CD4-positive, alpha-beta T cell (primary cell): ENCODE data around the gene DGKB. TPM values are rescaled to one million over a fixed set of nuclear protein-coding genes. Genes with fewer than 3 reads are reported as not detected.

Experiments
- ATAC-seq: fragments of 200-7000 bp; cut with Tn5 transposase; one replicate; pipeline ENCODE4 v1.10.0; 2022; ENCODE audit warnings: mild to moderate bottlenecking; ENCODE audit not compliant: poor library complexity
- CTCF ChIA-PET: fragments of 350-600 bp; sonication (Branson Sonifier 250); formaldehyde crosslinking; loops from one replicate; lab custom pipeline; 2021; ENCODE audit warnings: antibody characterized with exemption, inconsistent platforms; lab: Charles Lee
- POLR2A ChIA-PET: fragments of 350-600 bp; sonication (Branson Sonifier 250); formaldehyde crosslinking; loops from one replicate; lab custom pipeline; 2021; ENCODE audit warnings: antibody characterized with exemption, inconsistent platforms; lab: Charles Lee
- DNase-seq, 14 experiments: peaks; one replicate each; pipeline ENCODE4 v3.0.0-alpha.2; 2013 to 2020; ENCODE audit warnings: mixed read lengths in 2 of 14
- H3K27ac ChIP-seq, 2 donors: one replicate each; pipeline versions ENCODE4 v1.5.1 to v1.7.0; 2013; ENCODE audit warnings: low read length in 2 of 2, low read depth in 1 of 2, mild to moderate bottlenecking in 1 of 2
- H3K27me3 ChIP-seq, 2 experiments: 1 replicate in 1 of 2; 2 replicates in 1 of 2; pipeline versions ENCODE4 v1.6.1 to v1.7.0; 2013; ENCODE audit warnings: low read length in 2 of 2, control low read depth in 1 of 2, mild to moderate bottlenecking in 1 of 2, moderate library complexity in 1 of 2; ENCODE audit not compliant: insufficient read depth in 2 of 2, control insufficient read depth in 1 of 2
- H3K36me3 ChIP-seq: one replicate; pipeline ENCODE4 v1.6.1; 2013; ENCODE audit warnings: low read length, control low read depth; ENCODE audit not compliant: insufficient read depth
- H3K4me1 ChIP-seq: one replicate; pipeline ENCODE4 v1.6.1; 2013; ENCODE audit warnings: low read length, control low read depth; ENCODE audit not compliant: insufficient read depth
- H3K4me3 ChIP-seq: one replicate; pipeline ENCODE4 v1.5.1; 2013; ENCODE audit warnings: mild to moderate bottlenecking, low read length, moderate library complexity
- H3K9me3 ChIP-seq, 2 experiments: 1 replicate in 1 of 2; 2 replicates in 1 of 2; pipeline versions ENCODE4 v1.6.1 to v1.7.0; 2013; ENCODE audit warnings: low read length in 2 of 2, mild to moderate bottlenecking in 2 of 2, control low read depth in 1 of 2, moderate library complexity in 1 of 2; ENCODE audit not compliant: control insufficient read depth in 1 of 2, insufficient read depth in 1 of 2
- H3K27ac Mint-ChIP-seq: one replicate; pipeline ENCODE4 v1.8.0; 2020; ENCODE audit warnings: mixed read lengths
- H3K27me3 Mint-ChIP-seq: one replicate; pipeline ENCODE4 v1.8.0; 2021; ENCODE audit warnings: mixed read lengths
- H3K36me3 Mint-ChIP-seq: one replicate; pipeline ENCODE4 v1.8.0; 2021; ENCODE audit warnings: low read depth, mixed read lengths
- H3K4me1 Mint-ChIP-seq: one replicate; pipeline ENCODE4 v1.8.0; 2021; ENCODE audit warnings: low read depth, mixed read lengths
- H3K4me3 Mint-ChIP-seq: one replicate; pipeline ENCODE4 v1.8.0; 2020; ENCODE audit warnings: mild to moderate bottlenecking, mixed read lengths
- H3K9me3 Mint-ChIP-seq: one replicate; pipeline ENCODE4 v1.8.0; 2020; ENCODE audit warnings: mixed read lengths
- intact Hi-C, 2 experiments: fragments of 100-400 bp; cut with DNase I in 1 of 2; cut with micrococcal nuclease in 1 of 2; formaldehyde crosslinking; loops; one replicate each; pipeline versions ENCODE4 v1.15.1 to v1.9.0; 2023 to 2025; cut with DNase I, micrococcal nuclease
- total RNA-seq, 174 experiments: library from RNA in 2 of 174; stranded (reverse) in 2 of 174; gene quantifications; one replicate each; pipeline ENCODE4 v1.2.3 and lab custom pipeline; 2021 to 2026
- TF ChIP-seq, protein P1 (sequence below): fragments of 200-600 bp; IDR thresholded peaks from one replicate; pipeline ENCODE4 v1.8.0; 2022; ENCODE audit warnings: antibody characterized with exemption, mild to moderate bottlenecking

The DGKB gene
- total RNA-seq, 2 experiments from 2014 or later = not detected

DNA sequence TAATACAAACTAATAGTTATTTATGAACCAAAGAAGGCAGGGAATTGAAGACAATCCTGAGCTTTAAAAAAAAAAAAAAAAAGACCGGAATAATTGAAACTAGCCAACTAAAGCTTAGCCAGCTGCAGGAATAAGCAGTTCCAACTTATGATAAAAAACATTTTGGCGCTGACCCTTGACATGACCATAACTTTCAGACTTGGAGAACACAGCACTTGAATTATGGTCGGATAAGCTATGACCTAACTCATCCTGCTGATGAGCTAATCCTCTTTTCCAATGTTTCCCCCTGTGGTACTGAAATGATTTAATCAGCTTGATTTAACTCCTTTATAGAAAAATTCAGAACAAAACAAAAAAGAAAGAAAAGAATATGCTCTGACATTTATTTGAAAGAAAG, 181.8 kb downstream of the DGKB start:
- no peaks in the 10 kb centered on the region for H3K36me3 ChIP-seq
- H3K4me1 Mint-ChIP-seq = no peaks in the 10 kb centered on the region
- no peaks in the 10 kb centered on the region for H3K27me3 Mint-ChIP-seq
- intact Hi-C loops = no loop called here
- ATAC-seq (no peak), DNase-seq (no peak)
- no peaks in the 10 kb centered on the region for H3K9me3 ChIP-seq
- CTCF ChIA-PET = interaction anchor here (0.7 kb wide), 1 partner anchor 45 kb away, joined by 3 read pairs; no protein-coding TSS in a partner anchor
- H3K9me3 Mint-ChIP-seq = no peaks in the 10 kb centered on the region
- POLR2A ChIA-PET = no interaction called here
- H3K27me3 ChIP-seq = no peaks in the 10 kb centered on the region
- no peak overlapping the region for H3K27ac Mint-ChIP-seq
- no peak overlapping the region for H3K4me3 Mint-ChIP-seq
- no peak overlapping the region for H3K27ac ChIP-seq
- no peaks in the 10 kb centered on the region for H3K4me1 ChIP-seq
- TF ChIP-seq, protein P1, sequence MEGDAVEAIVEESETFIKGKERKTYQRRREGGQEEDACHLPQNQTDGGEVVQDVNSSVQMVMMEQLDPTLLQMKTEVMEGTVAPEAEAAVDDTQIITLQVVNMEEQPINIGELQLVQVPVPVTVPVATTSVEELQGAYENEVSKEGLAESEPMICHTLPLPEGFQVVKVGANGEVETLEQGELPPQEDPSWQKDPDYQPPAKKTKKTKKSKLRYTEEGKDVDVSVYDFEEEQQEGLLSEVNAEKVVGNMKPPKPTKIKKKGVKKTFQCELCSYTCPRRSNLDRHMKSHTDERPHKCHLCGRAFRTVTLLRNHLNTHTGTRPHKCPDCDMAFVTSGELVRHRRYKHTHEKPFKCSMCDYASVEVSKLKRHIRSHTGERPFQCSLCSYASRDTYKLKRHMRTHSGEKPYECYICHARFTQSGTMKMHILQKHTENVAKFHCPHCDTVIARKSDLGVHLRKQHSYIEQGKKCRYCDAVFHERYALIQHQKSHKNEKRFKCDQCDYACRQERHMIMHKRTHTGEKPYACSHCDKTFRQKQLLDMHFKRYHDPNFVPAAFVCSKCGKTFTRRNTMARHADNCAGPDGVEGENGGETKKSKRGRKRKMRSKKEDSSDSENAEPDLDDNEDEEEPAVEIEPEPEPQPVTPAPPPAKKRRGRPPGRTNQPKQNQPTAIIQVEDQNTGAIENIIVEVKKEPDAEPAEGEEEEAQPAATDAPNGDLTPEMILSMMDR = no peak
- no peaks in the 10 kb centered on the region for H3K36me3 Mint-ChIP-seq
- H3K4me3 ChIP-seq = no peak overlapping the region

DNA sequence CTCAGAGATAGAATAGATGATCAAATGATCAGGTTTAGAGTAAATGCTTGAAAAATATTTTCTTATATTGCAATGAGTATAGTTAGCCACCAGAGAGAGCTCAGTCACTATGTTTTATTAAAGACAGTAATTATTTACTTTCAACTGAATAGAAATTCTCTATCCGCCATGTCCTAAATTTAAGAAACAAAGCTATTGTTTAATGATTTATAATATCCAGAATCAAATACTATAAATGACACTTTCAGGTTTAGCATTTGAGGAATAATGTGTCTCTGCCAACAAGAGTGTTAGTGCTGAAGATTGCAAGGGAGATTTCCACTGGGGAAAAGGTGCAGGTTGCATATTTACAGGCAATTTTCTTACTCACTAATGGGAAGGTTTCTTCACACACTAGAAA, 184.7 kb downstream of the DGKB start:
- Mint-ChIP-seq H3K4me3 (no peak overlapping the region), H3K36me3 (no peaks in the 10 kb centered on the region), H3K4me1 (no peaks in the 10 kb centered on the region), H3K27me3 (no peaks in the 10 kb centered on the region), H3K9me3 (no peaks in the 10 kb centered on the region), H3K27ac (no peak overlapping the region)
- H3K27ac ChIP-seq = no peak overlapping the region
- TF ChIP-seq, protein P1 = no peak
- no peaks in the 10 kb centered on the region for H3K27me3 ChIP-seq
- ATAC-seq (no peak), DNase-seq (no peak)
- intact Hi-C loops = no loop called here
- no peak overlapping the region for H3K4me3 ChIP-seq
- H3K36me3 ChIP-seq = no peaks in the 10 kb centered on the region
- ChIA-PET CTCF (no interaction called here), POLR2A (no interaction called here)
- H3K9me3 ChIP-seq = no peaks in the 10 kb centered on the region
- H3K4me1 ChIP-seq = no peaks in the 10 kb centered on the region

DNA sequence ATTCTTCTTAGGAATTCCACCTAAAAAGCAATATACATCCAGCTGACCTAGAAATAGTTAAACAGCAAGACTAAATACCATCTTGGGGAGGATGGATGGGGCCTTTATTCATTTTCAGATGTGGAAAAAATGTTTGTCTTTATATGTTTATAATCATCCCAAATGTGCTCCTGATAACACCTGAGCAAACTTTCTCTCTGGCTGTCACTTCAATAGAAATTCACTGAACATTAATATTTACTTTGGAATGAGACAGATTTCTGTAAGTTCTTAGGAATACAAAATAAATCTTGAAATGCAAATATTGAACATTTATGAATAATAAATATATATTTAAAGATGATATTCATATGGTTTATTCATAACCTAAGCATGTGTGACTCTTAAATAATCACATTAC, 185.4 kb downstream of the DGKB start:
- DNase-seq (no peak), ATAC-seq (no peak)
- Mint-ChIP-seq H3K36me3 (no peaks in the 10 kb centered on the region), H3K4me1 (no peaks in the 10 kb centered on the region), H3K27ac (no peak overlapping the region), H3K4me3 (no peak overlapping the region), H3K9me3 (no peaks in the 10 kb centered on the region), H3K27me3 (no peaks in the 10 kb centered on the region)
- intact Hi-C loops = no loop called here
- Histone ChIP-seq H3K4me1 (no peaks in the 10 kb centered on the region), H3K27me3 (no peaks in the 10 kb centered on the region), H3K9me3 (no peaks in the 10 kb centered on the region), H3K27ac (no peak overlapping the region), H3K4me3 (no peak overlapping the region), H3K36me3 (no peaks in the 10 kb centered on the region)
- ChIA-PET CTCF (interaction anchor here (0.6 kb wide), 2 partner anchors 89 to 300 kb away, joined by 3 read pairs; no protein-coding TSS in a partner anchor), POLR2A (no interaction called here)
- TF ChIP-seq, protein P1 = no peak
